A673 (cell line): ENCODE data around the gene NR2F1-AS1. TPM values are rescaled to one million over a fixed set of nuclear protein-coding genes. Genes with fewer than 3 reads are reported as not detected.

Source experiments
- BruUV-seq: library from RNA; stranded (reverse); fragments of 400-500 nt; replicated peaks from 2 replicates; lab custom pipeline; 2021; lab: Mats Ljungman, UMichigan
- CTCF ChIA-PET: fragments of 300-600 bp; sonication (Branson Sonifier 250); formaldehyde crosslinking; loops from one replicate; lab custom pipeline; 2022; ENCODE audit warnings: antibody characterized with exemption; lab: Charles Lee
- POLR2A ChIA-PET: fragments of 300-600 bp; sonication (Branson Sonifier 250); formaldehyde crosslinking; loops from one replicate; lab custom pipeline; 2022; ENCODE audit warnings: antibody characterized with exemption; ENCODE audit not compliant: low non-redundant PET; lab: Charles Lee
- DNase-seq: peaks from one replicate; pipeline ENCODE4 v3.0.0-alpha.2; 2015; ENCODE audit warnings: low spot score
- H3K27ac ChIP-seq: fragments of 200-600 bp; sonication (generic); 2 replicates; pipeline ENCODE4 v1.5.1; 2016; ENCODE audit warnings: mixed run types, low read depth, mild to moderate bottlenecking, mixed read lengths, antibody characterized with exemption, low read length; ENCODE audit not compliant: poor library complexity, severe bottlenecking
- H3K27me3 ChIP-seq: fragments of 200-600 bp; sonication (generic); replicated peaks from 2 replicates; pipeline ENCODE4 v1.6.1; 2017; ENCODE audit warnings: mixed run types, low read depth, mild to moderate bottlenecking, mixed read lengths, antibody characterized with exemption, low read length; ENCODE audit not compliant: insufficient read depth, poor library complexity
- H3K36me3 ChIP-seq: fragments of 200-600 bp; sonication (generic); 2 replicates; pipeline ENCODE4 v1.6.1; 2016; ENCODE audit warnings: mixed run types, mild to moderate bottlenecking, mixed read lengths, antibody characterized with exemption, low read length; ENCODE audit not compliant: insufficient read depth, poor library complexity, severe bottlenecking
- H3K4me1 ChIP-seq: fragments of 200-600 bp; sonication (generic); 2 replicates; pipeline ENCODE4 v1.6.1; 2017; ENCODE audit warnings: mixed run types, mild to moderate bottlenecking, mixed read lengths, antibody characterized with exemption, low read length; ENCODE audit not compliant: insufficient read depth, poor library complexity, severe bottlenecking
- H3K4me3 ChIP-seq: fragments of 200-600 bp; sonication (generic); 2 replicates; pipeline ENCODE4 v1.5.1; 2016; ENCODE audit warnings: low read depth, mixed run types, mild to moderate bottlenecking, mixed read lengths, low read length; ENCODE audit not compliant: poor library complexity, severe bottlenecking
- H3K9me3 ChIP-seq: fragments of 200-600 bp; sonication (generic); 2 replicates; pipeline ENCODE4 v1.6.1; 2016; ENCODE audit warnings: mixed run types, low read depth, mild to moderate bottlenecking, mixed read lengths, antibody characterized with exemption, low read length; ENCODE audit not compliant: poor library complexity, severe bottlenecking
- CTCF ChIP-seq: fragments of 300-800, 200-600 bp; sonication (generic); conservative IDR thresholded peaks from 2 replicates; pipeline ENCODE4 v1.5.1; 2017; ENCODE audit warnings: low read depth, mild to moderate bottlenecking, antibody characterized with exemption, low read length, moderate library complexity, mixed read lengths
- EZH2 ChIP-seq: fragments of 200-600 bp; sonication (generic); IDR thresholded peaks from 2 replicates; pipeline ENCODE4 v1.6.1; 2017; ENCODE audit warnings: borderline replicate concordance, low read depth, mild to moderate bottlenecking, mixed read lengths, antibody characterized with exemption, low read length; ENCODE audit not compliant: poor library complexity, severe bottlenecking
- intact Hi-C: fragments of 100-400 bp; cut with micrococcal nuclease; formaldehyde crosslinking; loops from one replicate; pipeline ENCODE4 v1.10.0; 2022; ENCODE audit not compliant: unreplicated experiment
- total RNA-seq: library from RNA; stranded (reverse); gene quantifications from 2 replicates; pipeline ENCODE4 v1.2.3, GENCODE V29; 2021

Gene NR2F1-AS1
- total RNA-seq, 1 experiment from 2014 or later: 2.3 TPM

- DNase-seq: peak; percentile 27
- Histone ChIP-seq H3K36me3 (no peaks in the 10 kb centered on the region), H3K27me3 (no peaks in the 10 kb centered on the region), H3K9me3 (no peaks in the 10 kb centered on the region), H3K4me3 (no peak overlapping the region), H3K4me1 (no peaks in the 10 kb centered on the region), H3K27ac (no peak overlapping the region)
- CTCF ChIA-PET: no interaction called here
- POLR2A ChIA-PET: no interaction called here
- BruUV-seq: no TSS peak
- no peak for TF ChIP-seq EZH2
- intact Hi-C loops: no loop called here
Observed at GRCh38 chr5:93622240-93622885, 41.3 kb upstream of the NR2F1-AS1 start.

- peak; percentile 40 for DNase-seq
- H3K4me3 ChIP-seq: peak overlapping the region; percentile 56
- POLR2A ChIA-PET: no interaction called here
- H3K9me3 ChIP-seq: no peaks in the 10 kb centered on the region
- BruUV-seq: no TSS peak
- H3K27ac ChIP-seq: no peak overlapping the region
- no peaks in the 10 kb centered on the region for H3K36me3 ChIP-seq
- TF ChIP-seq CTCF (no peak), EZH2 (no peak)
- H3K27me3 ChIP-seq: no peaks in the 10 kb centered on the region
- H3K4me1 ChIP-seq: no peaks in the 10 kb centered on the region
- CTCF ChIA-PET: interaction anchor here (0.8 kb wide), 1 partner anchor 168 kb away, joined by 3 read pairs; no protein-coding TSS in a partner anchor
- intact Hi-C loops: no loop called here
Observed at GRCh38 chr5:93621327-93621798, 40.3 kb upstream of the NR2F1-AS1 start.

GRCh38 chr5:93620487-93621326, 39.7 kb upstream of the NR2F1-AS1 start:
- H3K36me3 ChIP-seq: no peaks in the 10 kb centered on the region
- no peaks in the 10 kb centered on the region for H3K9me3 ChIP-seq
- POLR2A ChIA-PET: interaction anchor here (0.7 to 0.8 kb wide), 2 partner anchors 8 to 9 kb away, joined by 7 to 8 read pairs; no protein-coding TSS in a partner anchor
- intact Hi-C loops: no loop called here
- DNase-seq: peak; percentile 76
- peak overlapping the region; percentile 56 for H3K4me3 ChIP-seq
- H3K27me3 ChIP-seq: no peaks in the 10 kb centered on the region
- no TSS peak for BruUV-seq
- no peaks in the 10 kb centered on the region for H3K4me1 ChIP-seq
- no peak overlapping the region for H3K27ac ChIP-seq
- CTCF ChIA-PET: interaction anchor here (0.7 to 0.8 kb wide), 2 partner anchors 168 to 287 kb away, joined by 3 to 5 read pairs; no protein-coding TSS in a partner anchor
- TF ChIP-seq CTCF (no peak), EZH2 (no peak)
